ENCODE data around the gene XRCC5.
"Not testable (repeated sequence)": the region's sequence is repeated elsewhere in the genome, so short reads cannot be mapped to it uniquely, and the experiment has no call there.

XRCC5 gene

DNA sequence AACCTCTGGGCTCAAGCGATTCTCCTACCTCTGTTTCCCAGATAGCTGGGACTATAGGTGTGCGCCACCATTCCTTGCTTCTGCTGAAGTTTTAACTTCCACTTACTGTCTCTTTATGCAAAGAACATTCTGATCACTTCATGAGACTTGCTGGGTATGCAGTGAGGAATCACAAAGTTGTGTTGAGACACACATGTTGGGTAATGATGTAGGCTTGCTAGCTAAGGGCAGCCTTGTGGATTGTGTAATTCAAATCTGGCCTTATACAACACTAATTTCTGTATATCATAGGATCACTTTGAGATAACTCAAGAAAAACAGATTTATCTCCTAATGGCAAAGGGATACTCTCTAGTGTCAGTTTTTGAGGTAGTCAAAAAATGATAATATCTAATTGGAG is 24.2 kb downstream of the XRCC5 start:
- TF ChIP-seq, protein P1, sequence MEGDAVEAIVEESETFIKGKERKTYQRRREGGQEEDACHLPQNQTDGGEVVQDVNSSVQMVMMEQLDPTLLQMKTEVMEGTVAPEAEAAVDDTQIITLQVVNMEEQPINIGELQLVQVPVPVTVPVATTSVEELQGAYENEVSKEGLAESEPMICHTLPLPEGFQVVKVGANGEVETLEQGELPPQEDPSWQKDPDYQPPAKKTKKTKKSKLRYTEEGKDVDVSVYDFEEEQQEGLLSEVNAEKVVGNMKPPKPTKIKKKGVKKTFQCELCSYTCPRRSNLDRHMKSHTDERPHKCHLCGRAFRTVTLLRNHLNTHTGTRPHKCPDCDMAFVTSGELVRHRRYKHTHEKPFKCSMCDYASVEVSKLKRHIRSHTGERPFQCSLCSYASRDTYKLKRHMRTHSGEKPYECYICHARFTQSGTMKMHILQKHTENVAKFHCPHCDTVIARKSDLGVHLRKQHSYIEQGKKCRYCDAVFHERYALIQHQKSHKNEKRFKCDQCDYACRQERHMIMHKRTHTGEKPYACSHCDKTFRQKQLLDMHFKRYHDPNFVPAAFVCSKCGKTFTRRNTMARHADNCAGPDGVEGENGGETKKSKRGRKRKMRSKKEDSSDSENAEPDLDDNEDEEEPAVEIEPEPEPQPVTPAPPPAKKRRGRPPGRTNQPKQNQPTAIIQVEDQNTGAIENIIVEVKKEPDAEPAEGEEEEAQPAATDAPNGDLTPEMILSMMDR (IDR thresholded peaks at IDR 0.05), result no peak
- TF ChIP-seq ZFX (IDR thresholded peaks at IDR 0.05; ENCODE audit: borderline replicate concordance), result no peak
- H3K27ac ChIP-seq, result no peak overlapping the region

DNA sequence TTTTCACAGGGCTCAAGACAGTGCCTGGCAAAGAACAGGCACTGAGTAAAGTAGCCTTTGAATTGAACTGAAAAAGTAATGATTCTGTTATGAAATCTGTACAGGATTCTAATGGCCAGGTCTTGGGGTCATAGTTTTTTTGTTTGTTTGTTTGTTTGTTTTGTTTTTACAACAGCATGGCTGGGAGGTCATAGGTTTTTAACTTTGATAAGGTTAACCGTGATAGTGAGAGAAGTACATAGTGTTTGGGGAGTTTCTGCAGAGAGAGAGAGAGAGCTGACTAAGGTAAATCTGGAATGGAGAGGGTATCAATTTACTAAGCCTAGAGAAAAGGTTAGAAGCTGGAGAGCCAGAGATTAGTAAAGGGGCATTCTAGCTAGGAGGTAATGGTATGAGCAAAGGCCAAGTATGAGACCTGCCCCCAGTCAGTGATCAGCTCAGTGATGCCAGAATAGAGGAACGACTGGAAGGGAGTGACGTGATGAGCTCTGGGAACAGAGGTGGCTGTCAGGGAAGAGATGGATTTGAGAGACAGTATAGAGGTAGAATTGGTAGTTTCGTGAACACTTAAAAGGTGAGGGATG is 25.9 kb downstream of the XRCC5 start:
- H3K27ac ChIP-seq, result no peak overlapping the region
- TF ChIP-seq, protein P1 (IDR thresholded peaks at IDR 0.05), result no peak
- no peak for TF ChIP-seq ZFX (IDR thresholded peaks at IDR 0.05; ENCODE audit: borderline replicate concordance)

DNA sequence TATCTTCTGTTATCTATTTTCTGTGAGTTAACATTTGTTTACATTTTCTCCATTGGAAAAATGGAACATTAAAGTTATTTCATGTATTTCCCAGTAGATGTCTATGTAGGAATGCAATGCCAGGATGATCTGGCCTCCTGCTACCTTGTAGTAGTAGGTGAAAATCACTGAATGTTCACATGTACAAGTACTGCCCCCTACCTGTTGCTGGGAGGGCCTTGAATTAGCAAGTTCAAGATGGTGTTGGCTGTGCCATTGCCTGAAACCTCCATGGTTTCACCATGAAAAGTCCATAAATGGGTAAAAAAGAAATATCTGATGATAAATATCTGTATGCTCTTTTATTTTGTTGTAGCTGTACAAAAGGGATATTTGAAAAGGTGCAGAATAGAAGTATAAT is 30.7 kb downstream of the XRCC5 start:
- TF ChIP-seq, protein P1 (IDR thresholded peaks at IDR 0.05), result peak; percentile 60
- no peak for TF ChIP-seq ZFX (IDR thresholded peaks at IDR 0.05; ENCODE audit: borderline replicate concordance)
- no peak overlapping the region for H3K27ac ChIP-seq

DNA sequence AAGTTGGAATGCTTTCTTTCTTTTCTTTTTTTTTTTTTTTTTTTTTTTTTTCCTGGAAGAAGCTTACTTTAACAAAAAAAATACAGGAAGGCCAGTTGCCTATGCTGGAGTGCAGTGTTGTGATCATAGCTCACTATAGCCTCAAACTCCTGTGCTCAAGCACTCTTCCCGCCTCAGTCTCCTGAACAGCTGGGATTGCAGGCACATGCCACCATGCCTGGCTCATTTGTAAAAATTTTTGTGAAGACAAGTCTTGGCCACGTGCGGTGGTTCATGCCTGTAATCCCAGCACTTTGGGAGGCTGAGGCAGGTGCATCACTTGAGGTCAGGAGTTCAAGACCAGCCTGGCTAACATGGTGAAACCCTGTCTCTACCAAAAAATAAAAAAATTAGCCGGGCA is 32.4 kb downstream of the XRCC5 start:
- not testable (repeated sequence) for H3K27ac ChIP-seq

DNA sequence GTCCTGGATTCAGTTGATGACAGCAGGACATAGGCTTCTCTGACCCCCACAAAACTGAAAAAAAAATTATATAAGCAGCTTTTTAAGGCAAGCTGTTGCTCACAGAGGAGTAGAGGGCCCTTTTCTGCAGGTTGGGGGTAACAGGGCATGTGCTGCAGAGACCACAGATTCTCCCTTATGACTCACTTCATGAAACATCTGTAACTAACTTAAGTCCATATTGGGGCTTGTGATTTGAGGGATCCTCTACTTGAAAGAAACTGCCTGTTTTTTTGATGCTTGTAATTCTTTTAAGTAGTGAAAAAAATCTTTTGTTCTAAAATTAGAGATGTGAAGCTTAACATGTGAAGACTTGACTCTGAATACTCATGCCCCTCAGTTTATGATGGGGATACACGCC is 33.4 kb downstream of the XRCC5 start:
- TF ChIP-seq, protein P1 (IDR thresholded peaks at IDR 0.05), result no peak
- H3K27ac ChIP-seq, result no peak overlapping the region

DNA sequence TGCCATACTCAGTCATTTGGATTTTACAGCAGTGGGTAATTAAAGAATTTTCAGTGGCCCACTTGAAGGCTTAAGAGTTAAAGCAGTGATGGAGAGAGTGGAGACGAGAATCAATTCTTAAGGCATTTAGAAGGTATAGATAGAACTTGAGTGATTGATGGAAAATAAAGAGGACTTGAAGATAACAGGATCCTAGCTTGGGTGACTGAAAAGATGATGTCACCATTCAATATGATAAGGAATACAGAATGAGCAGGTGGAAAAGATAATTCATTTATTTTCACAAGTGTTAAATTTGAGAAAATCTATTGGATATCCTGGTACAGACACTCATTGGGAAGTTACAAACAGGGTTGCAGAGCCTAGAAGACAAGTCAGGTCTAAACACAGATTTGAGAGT is 35.2 kb downstream of the XRCC5 start:
- H3K27ac ChIP-seq, result no peak overlapping the region
- TF ChIP-seq, protein P1 (IDR thresholded peaks at IDR 0.05), result no peak
- no peak for TF ChIP-seq ZFX (IDR thresholded peaks at IDR 0.05; ENCODE audit: borderline replicate concordance)

DNA sequence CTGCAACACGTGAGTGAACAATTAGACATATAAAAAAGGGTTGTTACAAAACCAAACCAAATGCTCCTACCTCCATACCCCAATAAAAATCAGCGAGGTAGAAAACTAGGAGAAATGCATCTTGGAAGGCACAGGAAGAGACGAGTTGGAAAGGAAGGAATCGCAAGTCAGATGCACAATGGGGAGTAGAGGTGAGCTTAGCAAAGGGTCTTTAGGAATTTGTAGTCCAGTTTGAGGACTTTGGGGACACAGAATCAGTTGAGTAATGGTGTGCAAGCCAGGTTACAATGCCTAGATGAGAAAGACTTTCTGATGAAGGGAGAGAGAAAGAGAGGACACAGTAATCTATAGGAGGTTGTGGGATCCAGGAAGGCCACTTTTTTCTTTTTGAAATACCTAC is 35.7 kb downstream of the XRCC5 start:
- TF ChIP-seq, protein P1 (IDR thresholded peaks at IDR 0.05), result no peak
- no peak for TF ChIP-seq ZFX (IDR thresholded peaks at IDR 0.05; ENCODE audit: borderline replicate concordance)
- H3K27ac ChIP-seq, result no peak overlapping the region

DNA sequence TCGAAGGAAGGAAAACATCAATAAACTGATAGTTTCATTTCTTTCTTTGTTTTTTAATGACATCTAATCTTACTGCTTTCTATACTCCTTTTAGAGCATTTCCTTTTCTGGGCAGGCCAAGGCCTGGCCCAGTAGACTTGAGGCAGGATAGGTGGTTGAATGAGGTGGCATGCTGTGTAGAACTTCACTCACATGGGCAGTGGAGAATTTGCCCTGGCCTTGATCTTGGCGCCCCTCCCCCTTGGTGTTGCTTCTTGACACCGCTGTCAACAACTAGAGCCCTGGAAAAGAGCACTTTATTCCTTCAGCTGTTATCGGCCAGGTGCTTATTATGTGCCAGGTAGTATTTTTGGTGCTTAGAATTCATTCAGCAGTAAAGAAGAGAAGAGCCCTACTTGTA is 37.4 kb downstream of the XRCC5 start:
- no peak overlapping the region for H3K27ac ChIP-seq
- TF ChIP-seq, protein P1 (IDR thresholded peaks at IDR 0.05), result no peak
- no peak for TF ChIP-seq ZFX (IDR thresholded peaks at IDR 0.05; ENCODE audit: borderline replicate concordance)
